Activated CD8-positive, alpha-beta memory T cell treated with anti-CD3 and anti-CD28 coated beads, Interleukin-2, amount 50 U/mL, for 24 hours (primary cell): Measurements from ENCODE around the gene LINGO3.

Experiments used
- DNase-seq: peaks from one replicate; pipeline ENCODE4 v3.0.0-alpha.2; 2020; ENCODE audit errors: extremely low read depth

The LINGO3 gene

GRCh38 chr19:2261438-2262172, 46.3 kb downstream of the LINGO3 start:
- no peak for DNase-seq

GRCh38 chr19:2260341-2260805, 47.6 kb downstream of the LINGO3 start:
- DNase-seq: no peak

- DNase-seq: no peak
Measured at GRCh38 chr19:2259336-2259735, 48.6 kb downstream of the LINGO3 start.
